Liver (tissue), 9 donors: ENCODE measurements around the gene ITGB1BP1. TPM values are rescaled to one million over a fixed set of nuclear protein-coding genes. Genes with fewer than 3 reads are reported as not detected.

ENCODE experiments used
- DNase-seq: peaks from one replicate; pipeline ENCODE4 v3.0.0-alpha.2; 2017; ENCODE audit warnings: low spot score
- H3K27ac ChIP-seq, 2 donors: one replicate each; pipeline ENCODE4 v1.7.0; 2013; ENCODE audit warnings: inconsistent platforms in 2 of 2, low read length in 2 of 2, control low read depth in 1 of 2, low read depth in 1 of 2, mild to moderate bottlenecking in 1 of 2
- H3K27me3 ChIP-seq, 4 donors: one replicate each; pipeline versions ENCODE4 v1.6.1 to v1.7.0; 2013; ENCODE audit warnings: low read length in 3 of 4, inconsistent platforms in 1 of 4, mild to moderate bottlenecking in 1 of 4, moderate library complexity in 1 of 4; ENCODE audit not compliant: control insufficient read depth in 4 of 4, insufficient read depth in 4 of 4
- H3K36me3 ChIP-seq, 4 donors: one replicate each; pipeline versions ENCODE4 v1.6.1 to v1.7.0; 2013; ENCODE audit warnings: low read length in 3 of 4, mild to moderate bottlenecking in 3 of 4, low read depth in 1 of 4, moderate library complexity in 1 of 4; ENCODE audit not compliant: control insufficient read depth in 4 of 4, insufficient read depth in 3 of 4
- H3K4me1 ChIP-seq, 4 donors: one replicate each; pipeline versions ENCODE4 v1.6.1 to v1.7.0; 2013; ENCODE audit warnings: low read length in 3 of 4, mild to moderate bottlenecking in 3 of 4, moderate library complexity in 1 of 4; ENCODE audit not compliant: control insufficient read depth in 4 of 4, insufficient read depth in 4 of 4
- H3K4me3 ChIP-seq, 3 donors: one replicate each; pipeline versions ENCODE4 v1.6.1 to v1.7.0; 2013; ENCODE audit warnings: low read length in 3 of 3, control low read depth in 1 of 3, low read depth in 1 of 3, mild to moderate bottlenecking in 1 of 3
- H3K9ac ChIP-seq, 2 donors: one replicate each; pipeline ENCODE4 v1.7.0; 2013; ENCODE audit warnings: low read length in 2 of 2, mild to moderate bottlenecking in 2 of 2, moderate library complexity in 2 of 2, control low read depth in 1 of 2, low read depth in 1 of 2
- H3K9me3 ChIP-seq, 4 donors: one replicate each; pipeline versions ENCODE4 v1.6.1 to v1.7.0; 2013; ENCODE audit warnings: low read length in 3 of 4; ENCODE audit not compliant: control insufficient read depth in 4 of 4
- EGR1 ChIP-seq, 2 donors: IDR thresholded peaks; 2 replicates each; pipeline ENCODE4 v1.6.1; 2016 to 2018; ENCODE audit warnings: antibody characterized with exemption in 2 of 2, low read depth in 2 of 2
- FOXA1 ChIP-seq: IDR thresholded peaks from 2 replicates; pipeline ENCODE4 v1.6.1; 2016; ENCODE audit warnings: antibody characterized with exemption
- FOXA2 ChIP-seq: IDR thresholded peaks from 2 replicates; pipeline ENCODE4 v1.6.1; 2016; ENCODE audit warnings: antibody characterized with exemption
- GABPA ChIP-seq, 2 donors: IDR thresholded peaks in 1 of 2; conservative IDR thresholded peaks in 1 of 2; 2 replicates each; pipeline ENCODE4 v1.6.1; 2016; ENCODE audit warnings: antibody characterized with exemption in 2 of 2, mild to moderate bottlenecking in 1 of 2, moderate library complexity in 1 of 2
- HNF4A ChIP-seq, 2 donors: conservative IDR thresholded peaks; 2 replicates each; pipeline ENCODE4 v1.6.1; 2016; ENCODE audit warnings: antibody characterized with exemption in 2 of 2, mild to moderate bottlenecking in 2 of 2
- HNF4G ChIP-seq: IDR thresholded peaks from 2 replicates; pipeline ENCODE4 v1.6.1; 2016; ENCODE audit warnings: antibody characterized with exemption
- JUND ChIP-seq, 2 donors: IDR thresholded peaks; 2 replicates each; pipeline ENCODE4 v1.6.1; 2016; ENCODE audit warnings: antibody characterized with exemption in 2 of 2
- NR2F2 ChIP-seq: IDR thresholded peaks from 2 replicates; pipeline ENCODE4 v1.6.1; 2016; ENCODE audit warnings: antibody characterized with exemption
- RAD21 ChIP-seq, 2 donors: IDR thresholded peaks; 2 replicates each; pipeline ENCODE4 v1.6.1; 2016; ENCODE audit warnings: antibody characterized with exemption in 2 of 2, mild to moderate bottlenecking in 2 of 2
- REST ChIP-seq: IDR thresholded peaks from 2 replicates; pipeline ENCODE4 v1.6.1; 2016; ENCODE audit warnings: antibody characterized with exemption, mild to moderate bottlenecking
- RXRA ChIP-seq, 2 donors: IDR thresholded peaks; 2 replicates each; pipeline ENCODE4 v1.6.1; 2017 to 2018; ENCODE audit warnings: antibody characterized with exemption in 2 of 2, mild to moderate bottlenecking in 1 of 2
- SP1 ChIP-seq: IDR thresholded peaks from 2 replicates; pipeline ENCODE4 v1.6.1; 2018; ENCODE audit warnings: antibody characterized with exemption, mild to moderate bottlenecking
- TAF1 ChIP-seq: conservative IDR thresholded peaks from 2 replicates; pipeline ENCODE4 v1.6.1; 2016; ENCODE audit warnings: antibody characterized with exemption, mild to moderate bottlenecking
- WGBS: extraction: QIAGEN DNeasy Blood & Tissue Kit; methylation state at CpG from one replicate; pipeline ENCODE4 v1.1.7; 2013; 5-methylcytosine and 5-hydroxymethylcytosine counted together
- polyA plus RNA-seq, 2 donors: library from polyadenylated mRNA; stranded (reverse) in 1 of 2; unstranded in 1 of 2; fragments of 200-250 nt in 1 of 2; fragments of >200 nt in 1 of 2; fragmentation: Nextera tagmentation in 1 of 2; extraction: Ambion mirVana in 1 of 2; gene quantifications; one replicate each; pipeline versions ENCODE4 v1.2.1 to v1.2.3, GENCODE V29; 2013 to 2015
- total RNA-seq, 2 donors: library from RNA; depleted of rRNA; stranded (reverse); fragments of >200 nt; gene quantifications; one replicate each; pipeline ENCODE4 v1.2.3, GENCODE V29; 2014
- TF ChIP-seq, protein P1 (sequence below): IDR thresholded peaks from 2 replicates; pipeline ENCODE4 v1.6.1; 2016; ENCODE audit warnings: antibody characterized with exemption
- TF ChIP-seq, protein P2 (sequence below): fragments of 150-350 bp; IDR thresholded peaks from 2 replicates; pipeline ENCODE4 v1.5.1; 2017; ENCODE audit warnings: improper control_type of control experiment, low read depth, low read length; ENCODE audit not compliant: missing input control
- TF ChIP-seq, protein P3 (sequence below): IDR thresholded peaks from 2 replicates; pipeline ENCODE4 v1.6.1; 2016; ENCODE audit warnings: antibody characterized with exemption
- TF ChIP-seq, protein P4 (sequence below): IDR thresholded peaks from 2 replicates; pipeline ENCODE4 v1.6.1; 2016; ENCODE audit warnings: antibody characterized with exemption
- donor health status: healthy.
- donor health status: healthy.
- donor health status: healthy.
- donor health status: healthy.
- donor health status: healthy.

ITGB1BP1 gene
- total and polyA plus RNA-seq, 4 donors: 6.6 to 30.9 (median 13.7) TPM

- peaks cover 2 to 12% (median 7%) of the 10 kb centered on the region in 4 donors for H3K36me3 ChIP-seq
- no peak overlapping the region for H3K27ac ChIP-seq
- no peaks in the 10 kb centered on the region for H3K9me3 ChIP-seq
- H3K9ac ChIP-seq: no peak overlapping the region
- no peaks in the 10 kb centered on the region for H3K4me1 ChIP-seq
- H3K4me3 ChIP-seq: no peak overlapping the region
- no peak for DNase-seq
- 90% methylated on average over 10 of the region's 10 CpGs for WGBS
- no peak for TF ChIP-seq FOXA1
- no peak for TF ChIP-seq NR2F2
- no peak for TF ChIP-seq TAF1
- no peak for TF ChIP-seq REST
- no peak for TF ChIP-seq RAD21 (IDR thresholded peaks at IDR 0.05)
- TF ChIP-seq, protein P1, sequence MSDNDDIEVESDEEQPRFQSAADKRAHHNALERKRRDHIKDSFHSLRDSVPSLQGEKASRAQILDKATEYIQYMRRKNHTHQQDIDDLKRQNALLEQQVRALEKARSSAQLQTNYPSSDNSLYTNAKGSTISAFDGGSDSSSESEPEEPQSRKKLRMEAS: no peak
- TF ChIP-seq HNF4G: no peak
- TF ChIP-seq RXRA (IDR thresholded peaks at IDR 0.05): no peak
- TF ChIP-seq, protein P2, sequence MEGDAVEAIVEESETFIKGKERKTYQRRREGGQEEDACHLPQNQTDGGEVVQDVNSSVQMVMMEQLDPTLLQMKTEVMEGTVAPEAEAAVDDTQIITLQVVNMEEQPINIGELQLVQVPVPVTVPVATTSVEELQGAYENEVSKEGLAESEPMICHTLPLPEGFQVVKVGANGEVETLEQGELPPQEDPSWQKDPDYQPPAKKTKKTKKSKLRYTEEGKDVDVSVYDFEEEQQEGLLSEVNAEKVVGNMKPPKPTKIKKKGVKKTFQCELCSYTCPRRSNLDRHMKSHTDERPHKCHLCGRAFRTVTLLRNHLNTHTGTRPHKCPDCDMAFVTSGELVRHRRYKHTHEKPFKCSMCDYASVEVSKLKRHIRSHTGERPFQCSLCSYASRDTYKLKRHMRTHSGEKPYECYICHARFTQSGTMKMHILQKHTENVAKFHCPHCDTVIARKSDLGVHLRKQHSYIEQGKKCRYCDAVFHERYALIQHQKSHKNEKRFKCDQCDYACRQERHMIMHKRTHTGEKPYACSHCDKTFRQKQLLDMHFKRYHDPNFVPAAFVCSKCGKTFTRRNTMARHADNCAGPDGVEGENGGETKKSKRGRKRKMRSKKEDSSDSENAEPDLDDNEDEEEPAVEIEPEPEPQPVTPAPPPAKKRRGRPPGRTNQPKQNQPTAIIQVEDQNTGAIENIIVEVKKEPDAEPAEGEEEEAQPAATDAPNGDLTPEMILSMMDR: no peak
- no peak for TF ChIP-seq GABPA (IDR thresholded peaks at IDR 0.05 in 1 of 2, conservative IDR thresholded peaks at IDR 0.05 in 1 of 2)
- no peaks in the 10 kb centered on the region for H3K27me3 ChIP-seq
Observed at GRCh38 chr2:9467687-9468086, 44.4 kb upstream of the ITGB1BP1 start.

- DNase-seq: no peak
- TF ChIP-seq HNF4G (no peak), JUND (IDR thresholded peaks at IDR 0.05) (no peak)
- TF ChIP-seq, protein P3, sequence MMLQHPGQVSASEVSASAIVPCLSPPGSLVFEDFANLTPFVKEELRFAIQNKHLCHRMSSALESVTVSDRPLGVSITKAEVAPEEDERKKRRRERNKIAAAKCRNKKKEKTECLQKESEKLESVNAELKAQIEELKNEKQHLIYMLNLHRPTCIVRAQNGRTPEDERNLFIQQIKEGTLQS: no peak
Observed at GRCh38 chr2:9466147-9466683, 42.9 kb upstream of the ITGB1BP1 start.

GRCh38 chr2:9465170-9465569, 41.8 kb upstream of the ITGB1BP1 start:
- Histone ChIP-seq H3K9ac (no peak overlapping the region), H3K4me1 (no peaks in the 10 kb centered on the region), H3K4me3 (no peak overlapping the region), H3K9me3 (no peaks in the 10 kb centered on the region), H3K27ac (no peak overlapping the region), H3K36me3 (peaks cover 6 to 18% (median 11%) of the 10 kb centered on the region in 4 donors), H3K27me3 (no peaks in the 10 kb centered on the region)
- 89% methylated on average over 7 of the region's 7 CpGs for WGBS
- no peak for DNase-seq
- TF ChIP-seq EGR1 (IDR thresholded peaks at IDR 0.05; ENCODE audit: low read depth in 2 of 2): no peak
- TF ChIP-seq HNF4G: no peak
- no peak for TF ChIP-seq RAD21 (IDR thresholded peaks at IDR 0.05)
- no peak for TF ChIP-seq FOXA1
- TF ChIP-seq NR2F2: no peak
- TF ChIP-seq, protein P3: no peak
- TF ChIP-seq, protein P2: no peak
- no peak for TF ChIP-seq SP1
- TF ChIP-seq HNF4A (conservative IDR thresholded peaks at IDR 0.05): no peak
- TF ChIP-seq FOXA2: no peak
- no peak for TF ChIP-seq JUND (IDR thresholded peaks at IDR 0.05)
- TF ChIP-seq TAF1: no peak
- TF ChIP-seq, protein P4, sequence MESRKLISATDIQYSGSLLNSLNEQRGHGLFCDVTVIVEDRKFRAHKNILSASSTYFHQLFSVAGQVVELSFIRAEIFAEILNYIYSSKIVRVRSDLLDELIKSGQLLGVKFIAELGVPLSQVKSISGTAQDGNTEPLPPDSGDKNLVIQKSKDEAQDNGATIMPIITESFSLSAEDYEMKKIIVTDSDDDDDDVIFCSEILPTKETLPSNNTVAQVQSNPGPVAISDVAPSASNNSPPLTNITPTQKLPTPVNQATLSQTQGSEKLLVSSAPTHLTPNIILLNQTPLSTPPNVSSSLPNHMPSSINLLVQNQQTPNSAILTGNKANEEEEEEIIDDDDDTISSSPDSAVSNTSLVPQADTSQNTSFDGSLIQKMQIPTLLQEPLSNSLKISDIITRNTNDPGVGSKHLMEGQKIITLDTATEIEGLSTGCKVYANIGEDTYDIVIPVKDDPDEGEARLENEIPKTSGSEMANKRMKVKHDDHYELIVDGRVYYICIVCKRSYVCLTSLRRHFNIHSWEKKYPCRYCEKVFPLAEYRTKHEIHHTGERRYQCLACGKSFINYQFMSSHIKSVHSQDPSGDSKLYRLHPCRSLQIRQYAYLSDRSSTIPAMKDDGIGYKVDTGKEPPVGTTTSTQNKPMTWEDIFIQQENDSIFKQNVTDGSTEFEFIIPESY: no peak

More at GRCh38 chr2:9466147-9466683, 42.9 kb upstream of the ITGB1BP1 start:
- Histone ChIP-seq H3K4me3 (no peak overlapping the region), H3K27me3 (no peaks in the 10 kb centered on the region), H3K9ac (no peak overlapping the region), H3K27ac (no peak overlapping the region), H3K4me1 (no peaks in the 10 kb centered on the region), H3K9me3 (no peaks in the 10 kb centered on the region), H3K36me3 (peaks cover 4 to 14% (median 8%) of the 10 kb centered on the region in 4 donors)
- 92% methylated on average over 46 of the region's 46 CpGs for WGBS
